SU-DHL-6 (cell line): ENCODE measurements around the gene DFFB.

Experiments
- EZH2phosphoT487 ChIP-seq: fragments of 200-600 bp; sonication (generic), shearing (Covaris generic); conservative IDR thresholded peaks from 2 replicates; pipeline ENCODE4 v1.6.1; 2018; ENCODE audit warnings: mild to moderate bottlenecking, antibody characterized with exemption, low read length, moderate library complexity, mixed read lengths
- TF ChIP-seq, protein P1 (sequence below): fragments of 200-600 bp; sonication (generic); IDR thresholded peaks from one replicate; pipeline ENCODE4 v1.5.1; 2017; ENCODE audit warnings: antibody characterized with exemption, mild to moderate bottlenecking, low read length, moderate library complexity; ENCODE audit not compliant: insufficient read depth, poor library complexity, severe bottlenecking

DNA sequence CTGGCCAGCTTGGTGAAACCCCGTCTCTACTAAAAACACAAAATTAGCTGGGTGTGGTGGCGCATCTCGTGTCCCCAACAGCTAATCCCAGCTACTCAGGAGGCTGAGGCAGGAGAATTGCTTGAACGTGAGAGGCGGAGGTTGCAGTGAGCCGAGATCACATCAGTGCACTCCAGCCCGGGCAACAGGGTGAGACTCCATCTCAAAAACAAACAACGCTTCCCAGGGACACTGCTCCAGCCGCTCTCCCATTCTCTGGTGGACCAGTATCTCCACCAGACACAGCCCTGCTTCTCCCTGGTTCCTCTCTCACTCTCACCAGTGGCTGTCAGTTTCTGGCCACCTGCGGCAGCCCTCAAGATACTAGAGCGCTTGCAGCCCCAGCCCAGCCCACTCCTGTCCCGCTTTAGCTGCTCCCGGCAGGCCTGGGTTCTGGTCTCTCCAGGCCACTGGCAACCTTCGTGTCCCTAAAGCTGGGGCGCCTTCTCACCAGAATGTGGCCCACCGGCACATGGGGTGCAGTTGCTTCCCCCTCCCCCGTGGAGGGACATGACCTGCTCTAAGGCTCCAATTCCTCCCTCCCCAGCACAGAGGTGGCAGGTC is 40.0 kb upstream of the DFFB start:
- TF ChIP-seq, protein P1, sequence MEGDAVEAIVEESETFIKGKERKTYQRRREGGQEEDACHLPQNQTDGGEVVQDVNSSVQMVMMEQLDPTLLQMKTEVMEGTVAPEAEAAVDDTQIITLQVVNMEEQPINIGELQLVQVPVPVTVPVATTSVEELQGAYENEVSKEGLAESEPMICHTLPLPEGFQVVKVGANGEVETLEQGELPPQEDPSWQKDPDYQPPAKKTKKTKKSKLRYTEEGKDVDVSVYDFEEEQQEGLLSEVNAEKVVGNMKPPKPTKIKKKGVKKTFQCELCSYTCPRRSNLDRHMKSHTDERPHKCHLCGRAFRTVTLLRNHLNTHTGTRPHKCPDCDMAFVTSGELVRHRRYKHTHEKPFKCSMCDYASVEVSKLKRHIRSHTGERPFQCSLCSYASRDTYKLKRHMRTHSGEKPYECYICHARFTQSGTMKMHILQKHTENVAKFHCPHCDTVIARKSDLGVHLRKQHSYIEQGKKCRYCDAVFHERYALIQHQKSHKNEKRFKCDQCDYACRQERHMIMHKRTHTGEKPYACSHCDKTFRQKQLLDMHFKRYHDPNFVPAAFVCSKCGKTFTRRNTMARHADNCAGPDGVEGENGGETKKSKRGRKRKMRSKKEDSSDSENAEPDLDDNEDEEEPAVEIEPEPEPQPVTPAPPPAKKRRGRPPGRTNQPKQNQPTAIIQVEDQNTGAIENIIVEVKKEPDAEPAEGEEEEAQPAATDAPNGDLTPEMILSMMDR, result no peak
- TF ChIP-seq EZH2phosphoT487, result no peak
